Measurements from ENCODE around the gene NEUROD2. TPM values are rescaled to one million over a fixed set of nuclear protein-coding genes. Genes with fewer than 3 reads are reported as not detected.
A peak's percentile ranks its signal among the peaks of the same experiment; 100 is the strongest.

The NEUROD2 gene
- total and polyA plus RNA-seq, 4 donors = 1.6 to 14.1 (median 6.7) TPM

GRCh38 chr17:39582658-39583057, 25.1 kb downstream of the NEUROD2 start:
- 50% methylated on average over 1 of the region's 2 CpGs for WGBS (ENCODE audit: insufficient coverage)

GRCh38 chr17:39581759-39582085, 26.0 kb downstream of the NEUROD2 start:
- Histone ChIP-seq H3K27me3 (ENCODE audit: control insufficient read depth, insufficient read depth, low read length) (no peaks in the 10 kb centered on the region), H3K4me3 (ENCODE audit: low read depth, low read length) (no peak overlapping the region), H3K27ac (ENCODE audit: low read depth, low read length) (no peak overlapping the region), H3K4me1 (ENCODE audit: control insufficient read depth, insufficient read depth, low read length) (peaks cover 16% of the 10 kb centered on the region), H3K9me3 (ENCODE audit: control insufficient read depth, insufficient read depth, low read length) (no peaks in the 10 kb centered on the region), H3K36me3 (ENCODE audit: control insufficient read depth, insufficient read depth, low read length) (no peaks in the 10 kb centered on the region)
- peak in 1 of 6 donors; percentile 58 for DNase-seq (ENCODE audit: low read depth in 4 of 6, low spot score in 6 of 6)
- 74% methylated on average over 4 of the region's 4 CpGs for WGBS (ENCODE audit: insufficient coverage)

More at GRCh38 chr17:39582658-39583057, 25.1 kb downstream of the NEUROD2 start:
- Histone ChIP-seq H3K4me1 (ENCODE audit: control insufficient read depth, insufficient read depth, low read length) (peaks cover 16% of the 10 kb centered on the region), H3K9me3 (ENCODE audit: control insufficient read depth, insufficient read depth, low read length) (no peaks in the 10 kb centered on the region), H3K4me3 (ENCODE audit: low read depth, low read length) (no peak overlapping the region), H3K36me3 (ENCODE audit: control insufficient read depth, insufficient read depth, low read length) (no peaks in the 10 kb centered on the region), H3K27me3 (ENCODE audit: control insufficient read depth, insufficient read depth, low read length) (no peaks in the 10 kb centered on the region), H3K27ac (ENCODE audit: low read depth, low read length) (no peak overlapping the region)
- no peak for DNase-seq (ENCODE audit: low read depth in 4 of 6, low spot score in 6 of 6)

GRCh38 chr17:39581071-39581758, 26.5 kb downstream of the NEUROD2 start:
- H3K4me3 ChIP-seq (ENCODE audit: low read depth, low read length) = no peak overlapping the region
- H3K36me3 ChIP-seq (ENCODE audit: control insufficient read depth, insufficient read depth, low read length) = no peaks in the 10 kb centered on the region
- no peaks in the 10 kb centered on the region for H3K9me3 ChIP-seq (ENCODE audit: control insufficient read depth, insufficient read depth, low read length)
- H3K27ac ChIP-seq (ENCODE audit: low read depth, low read length) = no peak overlapping the region
- no peaks in the 10 kb centered on the region for H3K27me3 ChIP-seq (ENCODE audit: control insufficient read depth, insufficient read depth, low read length)
- 87% methylated on average over 19 of the region's 20 CpGs for WGBS (ENCODE audit: insufficient coverage)
- no peak for DNase-seq (ENCODE audit: low read depth in 4 of 6, low spot score in 6 of 6)
- H3K4me1 ChIP-seq (ENCODE audit: control insufficient read depth, insufficient read depth, low read length) = peaks cover 20% of the 10 kb centered on the region

GRCh38 chr17:39580082-39580468, 27.6 kb downstream of the NEUROD2 start:
- no peaks in the 10 kb centered on the region for H3K9me3 ChIP-seq (ENCODE audit: control insufficient read depth, insufficient read depth, low read length)
- no peak overlapping the region for H3K27ac ChIP-seq (ENCODE audit: low read depth, low read length)
- H3K4me1 ChIP-seq (ENCODE audit: control insufficient read depth, insufficient read depth, low read length) = peaks cover 23% of the 10 kb centered on the region
- DNase-seq (ENCODE audit: low read depth in 4 of 6, low spot score in 6 of 6) = no peak
- H3K27me3 ChIP-seq (ENCODE audit: control insufficient read depth, insufficient read depth, low read length) = no peaks in the 10 kb centered on the region
- H3K4me3 ChIP-seq (ENCODE audit: low read depth, low read length) = no peak overlapping the region
- WGBS (ENCODE audit: insufficient coverage) = 63% methylated on average over 5 of the region's 7 CpGs
- H3K36me3 ChIP-seq (ENCODE audit: control insufficient read depth, insufficient read depth, low read length) = no peaks in the 10 kb centered on the region

GRCh38 chr17:39579318-39580081, 28.2 kb downstream of the NEUROD2 start:
- no peak overlapping the region for H3K4me3 ChIP-seq (ENCODE audit: low read depth, low read length)
- DNase-seq (ENCODE audit: low read depth in 4 of 6, low spot score in 6 of 6) = peak in 1 of 6 donors; percentile 59
- no peaks in the 10 kb centered on the region for H3K36me3 ChIP-seq (ENCODE audit: control insufficient read depth, insufficient read depth, low read length)
- H3K4me1 ChIP-seq (ENCODE audit: control insufficient read depth, insufficient read depth, low read length) = peaks cover 23% of the 10 kb centered on the region
- H3K9me3 ChIP-seq (ENCODE audit: control insufficient read depth, insufficient read depth, low read length) = no peaks in the 10 kb centered on the region
- H3K27me3 ChIP-seq (ENCODE audit: control insufficient read depth, insufficient read depth, low read length) = no peaks in the 10 kb centered on the region
- WGBS (ENCODE audit: insufficient coverage) = 14% methylated on average over 2 of the region's 8 CpGs
- H3K27ac ChIP-seq (ENCODE audit: low read depth, low read length) = no peak overlapping the region

GRCh38 chr17:39578272-39578671, 29.4 kb downstream of the NEUROD2 start:
- Histone ChIP-seq H3K4me3 (ENCODE audit: low read depth, low read length) (no peak overlapping the region), H3K27me3 (ENCODE audit: control insufficient read depth, insufficient read depth, low read length) (no peaks in the 10 kb centered on the region), H3K9me3 (ENCODE audit: control insufficient read depth, insufficient read depth, low read length) (no peaks in the 10 kb centered on the region), H3K4me1 (ENCODE audit: control insufficient read depth, insufficient read depth, low read length) (peaks cover 32% of the 10 kb centered on the region), H3K27ac (ENCODE audit: low read depth, low read length) (no peak overlapping the region), H3K36me3 (ENCODE audit: control insufficient read depth, insufficient read depth, low read length) (no peaks in the 10 kb centered on the region)
- no peak for DNase-seq (ENCODE audit: low read depth in 4 of 6, low spot score in 6 of 6)
- 33% methylated on average over 1 of the region's 2 CpGs for WGBS (ENCODE audit: insufficient coverage)

- Histone ChIP-seq H3K4me1 (ENCODE audit: control insufficient read depth, insufficient read depth, low read length) (peaks cover 45% of the 10 kb centered on the region), H3K27me3 (ENCODE audit: control insufficient read depth, insufficient read depth, low read length) (no peaks in the 10 kb centered on the region), H3K27ac (ENCODE audit: low read depth, low read length) (no peak overlapping the region), H3K4me3 (ENCODE audit: low read depth, low read length) (no peak overlapping the region), H3K36me3 (ENCODE audit: control insufficient read depth, insufficient read depth, low read length) (no peaks in the 10 kb centered on the region), H3K9me3 (ENCODE audit: control insufficient read depth, insufficient read depth, low read length) (no peaks in the 10 kb centered on the region)
- 11% methylated on average over 3 of the region's 7 CpGs for WGBS (ENCODE audit: insufficient coverage)
- peak in 2 of 6 donors; percentile 77 to 88 for DNase-seq (ENCODE audit: low read depth in 4 of 6, low spot score in 6 of 6)
Measured at GRCh38 chr17:39576187-39576586, 31.5 kb downstream of the NEUROD2 start.

- Histone ChIP-seq H3K27ac (ENCODE audit: low read depth, low read length) (peak overlapping the region; percentile 57), H3K36me3 (ENCODE audit: control insufficient read depth, insufficient read depth, low read length) (peaks cover 7% of the 10 kb centered on the region), H3K4me1 (ENCODE audit: control insufficient read depth, insufficient read depth, low read length) (peaks cover 54% of the 10 kb centered on the region), H3K9me3 (ENCODE audit: control insufficient read depth, insufficient read depth, low read length) (no peaks in the 10 kb centered on the region), H3K4me3 (ENCODE audit: low read depth, low read length) (peak overlapping the region; percentile 53), H3K27me3 (ENCODE audit: control insufficient read depth, insufficient read depth, low read length) (no peaks in the 10 kb centered on the region)
- WGBS (ENCODE audit: insufficient coverage) = 1% methylated on average over 63 of the region's 66 CpGs
- peak in 2 of 6 donors; percentile 88 to 91 for DNase-seq (ENCODE audit: low read depth in 4 of 6, low spot score in 6 of 6)
Measured at GRCh38 chr17:39573447-39574298, 34.0 kb downstream of the NEUROD2 start.

- peaks cover 58% of the 10 kb centered on the region for H3K4me1 ChIP-seq (ENCODE audit: control insufficient read depth, insufficient read depth, low read length)
- no peaks in the 10 kb centered on the region for H3K27me3 ChIP-seq (ENCODE audit: control insufficient read depth, insufficient read depth, low read length)
- H3K27ac ChIP-seq (ENCODE audit: low read depth, low read length) = no peak overlapping the region
- DNase-seq (ENCODE audit: low read depth in 4 of 6, low spot score in 6 of 6) = peak in 2 of 6 donors; percentile 33 to 72
- WGBS (ENCODE audit: insufficient coverage) = 60% methylated on average over 1 of the region's 2 CpGs
- H3K9me3 ChIP-seq (ENCODE audit: control insufficient read depth, insufficient read depth, low read length) = no peaks in the 10 kb centered on the region
- H3K4me3 ChIP-seq (ENCODE audit: low read depth, low read length) = no peak overlapping the region
- H3K36me3 ChIP-seq (ENCODE audit: control insufficient read depth, insufficient read depth, low read length) = peaks cover 7% of the 10 kb centered on the region
Measured at GRCh38 chr17:39572121-39572520, 35.6 kb downstream of the NEUROD2 start.

Data from spinal cord (tissue), 10 donors.